Stimulated activated CD8-positive, alpha-beta memory T cell treated with anti-CD3 and anti-CD28 coated beads, Interleukin-15, amount 100 ng/mL, for 48 hours (primary cell): Measurements from ENCODE around the gene ZNG1A.
A peak's percentile ranks its signal among the peaks of the same experiment; 100 is the strongest.
"Not testable (repeated sequence)": the region's sequence is repeated elsewhere in the genome, so short reads cannot be mapped to it uniquely, and the experiment has no call there.

Experiments
- DNase-seq, 2 donors: peaks; one replicate each; pipeline ENCODE4 v3.0.0-alpha.2; 2020; ENCODE audit warnings: low read depth in 2 of 2

Gene ZNG1A

DNA sequence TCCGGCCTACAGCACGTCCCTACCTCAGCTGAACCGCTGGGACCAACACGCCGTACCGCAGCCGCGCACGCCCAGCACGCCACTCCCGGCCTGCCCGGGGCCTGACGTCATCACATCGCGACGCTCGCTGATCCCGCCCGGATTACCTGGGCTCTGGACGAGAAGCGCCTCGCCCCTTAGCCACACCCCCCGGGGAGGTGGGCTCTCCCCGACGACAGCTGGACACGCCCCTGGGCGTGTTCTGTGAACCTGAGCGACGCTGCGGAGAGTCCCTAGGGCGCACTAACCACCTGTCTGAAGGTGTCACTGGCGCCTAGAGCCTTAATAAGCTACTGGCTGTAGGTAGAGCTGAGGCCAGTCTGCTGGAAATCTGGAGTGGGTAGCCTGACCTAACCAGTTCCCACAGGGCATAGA is at the start of gene ZNG1A:
Gene ZNG1A, minus strand, starts transcription at position 87 of the 414 bp plus-strand sequence. CDS start 87 bp downstream, outside the sequence.
- peak; percentile 64 for DNase-seq

- DNase-seq: no peak
Measured at GRCh38 chr9:227860-228259, 49.0 kb upstream of the ZNG1A start.

DNA sequence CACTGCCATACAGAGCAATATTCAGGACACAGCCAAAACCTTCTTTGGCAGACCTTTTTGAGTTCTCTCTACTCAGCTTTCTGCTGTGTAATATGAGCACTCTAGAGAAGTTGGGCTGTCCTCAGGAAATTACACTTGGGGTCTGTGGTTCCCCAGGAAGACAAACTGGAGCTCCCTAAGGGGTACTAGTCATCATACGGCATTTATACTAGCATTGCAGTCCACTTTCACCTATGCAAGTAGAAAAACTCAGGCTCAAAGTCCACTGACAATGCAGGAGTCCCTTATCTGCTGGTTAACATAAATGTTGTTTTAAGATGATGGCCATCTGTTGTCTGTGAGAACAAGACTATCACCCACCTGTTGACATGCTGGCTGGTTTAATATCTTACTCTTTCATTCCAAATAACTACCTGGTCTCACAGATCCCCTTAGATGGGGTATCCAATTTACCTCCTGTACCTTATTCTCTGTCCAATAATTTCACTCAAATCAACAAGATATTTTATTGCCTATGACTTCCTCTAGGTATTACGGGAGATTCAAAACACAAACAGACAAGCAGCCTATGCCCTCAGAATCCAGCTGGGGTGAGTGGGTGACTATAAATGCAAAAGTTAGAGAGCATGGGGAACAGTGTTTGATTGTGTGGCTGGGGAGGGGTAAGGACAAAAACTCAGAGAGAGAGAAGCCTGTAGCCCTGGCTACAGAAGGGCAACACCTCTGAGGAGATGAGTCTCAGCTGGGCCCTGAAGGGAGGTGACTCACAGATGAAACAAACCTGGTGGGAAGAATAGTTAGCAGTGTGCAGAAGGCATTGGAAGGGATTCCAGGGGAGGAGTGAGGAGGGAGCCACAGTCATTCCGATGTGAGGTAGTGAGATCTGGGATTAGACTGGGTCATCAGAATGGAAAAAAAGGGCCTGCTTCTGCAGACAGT is 46.0 kb upstream of the ZNG1A start:
- DNase-seq: no peak

DNA sequence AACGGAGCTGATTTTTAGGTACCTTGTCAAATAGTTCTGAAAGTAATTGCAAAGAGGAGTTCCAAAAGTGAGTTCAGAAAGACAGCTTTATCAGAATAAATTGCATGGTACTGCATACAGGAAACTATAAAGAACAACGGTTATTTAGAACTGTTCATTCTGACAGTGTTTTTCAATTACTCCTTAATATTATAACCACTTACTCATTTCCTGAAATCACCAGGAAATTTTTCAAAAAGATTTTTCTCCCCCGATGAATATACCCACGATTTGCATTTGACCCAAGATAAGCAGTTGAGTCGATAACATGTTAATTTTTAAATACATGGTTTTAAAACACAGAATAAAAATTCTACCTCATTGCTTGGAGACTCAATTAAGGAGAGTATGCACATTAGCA is 45.2 kb upstream of the ZNG1A start:
- no peak for DNase-seq

DNA sequence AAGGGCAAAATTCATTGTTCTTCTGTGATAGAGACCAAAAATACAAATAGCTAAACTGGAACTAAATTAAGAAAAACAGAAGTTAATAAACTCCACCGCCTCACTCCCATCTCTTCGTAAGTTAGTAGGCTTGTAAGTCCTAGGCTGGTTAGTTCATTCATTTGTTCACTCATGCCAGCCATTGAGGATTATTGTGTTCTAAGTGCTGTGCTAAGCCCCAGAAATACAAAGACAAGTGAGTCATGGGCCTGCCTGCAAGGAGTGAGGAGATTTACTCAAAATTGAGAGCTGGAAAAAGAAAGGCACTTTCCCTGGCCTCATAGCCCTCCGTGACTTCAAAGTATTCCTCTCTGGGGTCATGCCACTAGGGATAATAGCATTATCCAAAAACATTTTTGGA is 44.3 kb upstream of the ZNG1A start:
- no peak for DNase-seq

DNA sequence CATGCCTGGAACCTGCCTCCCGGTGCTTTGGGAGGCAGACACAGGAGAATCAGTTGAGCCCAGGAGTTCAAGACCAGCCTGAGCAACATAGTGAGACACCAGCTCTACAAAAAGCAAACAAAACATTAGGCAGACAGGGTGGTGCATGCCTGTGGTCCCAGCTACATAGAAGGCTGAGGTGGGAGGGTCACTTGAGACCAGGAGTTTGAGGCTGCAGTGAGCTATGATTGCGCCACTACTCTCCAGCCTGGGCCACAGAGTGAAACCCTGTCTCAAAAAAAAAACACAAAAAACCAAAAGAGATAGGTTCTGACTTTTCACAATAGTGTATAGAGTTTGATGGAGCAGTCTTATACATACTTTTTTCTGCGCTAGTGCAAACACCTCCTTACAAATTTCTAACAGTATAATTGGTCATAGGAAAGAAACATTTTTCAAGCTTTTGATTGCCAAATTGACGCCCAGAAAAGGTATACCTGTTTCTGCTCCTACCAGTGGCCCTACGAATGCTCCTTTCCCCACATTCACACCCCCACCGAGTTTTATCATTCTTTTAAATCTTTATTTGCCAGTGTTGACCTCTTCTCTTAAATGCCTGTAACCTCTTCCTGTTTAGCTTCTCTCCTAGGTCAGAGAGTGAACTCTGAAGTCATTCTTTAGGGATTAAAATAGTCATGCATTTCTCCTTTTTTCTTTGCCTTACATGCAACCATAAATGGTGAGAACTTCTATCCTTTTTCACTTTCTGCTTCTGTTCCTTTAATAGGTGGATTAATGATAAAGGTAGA is 43.3 kb upstream of the ZNG1A start:
- DNase-seq: no peak

DNA sequence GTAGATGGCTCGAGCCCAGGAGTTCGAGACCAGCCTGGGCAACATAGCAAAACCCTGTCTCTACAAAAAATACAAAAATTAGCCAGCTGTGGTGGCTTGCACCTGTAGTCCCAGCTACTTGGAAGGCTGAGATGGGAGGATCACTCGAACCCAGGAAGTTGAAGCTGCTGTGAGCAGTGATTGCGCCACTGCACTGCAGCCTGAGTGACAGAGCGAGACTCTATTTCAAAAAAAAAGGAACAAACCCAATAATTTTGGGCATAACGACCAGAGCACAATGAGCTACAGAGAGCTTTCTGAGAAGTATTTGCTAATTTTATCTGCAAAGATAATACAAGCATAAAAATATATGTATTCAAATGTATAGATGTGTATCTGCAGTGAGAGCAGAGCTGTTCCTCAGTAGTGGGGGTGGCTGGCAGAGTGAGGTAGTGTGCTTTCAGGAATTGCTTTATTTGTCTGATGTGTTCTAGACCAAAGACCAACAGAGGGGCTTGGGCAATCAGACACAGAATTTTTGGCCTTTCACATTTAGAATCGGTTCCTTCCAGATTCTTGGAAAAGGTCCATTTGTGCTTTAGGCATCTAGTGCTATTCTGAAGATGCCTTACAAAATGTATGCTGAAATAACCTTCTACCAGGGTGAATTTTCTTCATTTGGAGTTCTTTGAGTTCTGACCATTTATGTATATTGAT is 41.0 kb upstream of the ZNG1A start:
- DNase-seq: no peak

DNA sequence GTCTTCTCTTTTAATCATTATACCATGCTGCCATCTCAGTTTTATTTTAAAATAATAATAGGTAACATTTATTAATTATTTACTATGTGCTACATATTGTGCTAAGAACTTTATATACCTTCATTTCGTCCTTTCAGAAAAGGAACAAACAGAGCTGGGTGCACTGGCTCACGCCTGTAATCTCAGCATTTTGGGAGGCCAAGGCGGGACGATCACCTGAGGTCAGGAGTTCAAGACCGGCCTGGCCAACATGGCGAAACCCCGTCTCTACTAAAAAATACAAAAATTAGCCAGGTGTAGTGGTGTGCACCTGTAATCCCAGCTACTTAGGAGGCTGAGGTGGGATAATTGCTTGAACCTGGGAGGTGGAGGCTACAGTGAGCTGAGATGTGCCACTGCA is 40.2 kb upstream of the ZNG1A start:
- DNase-seq: not testable (repeated sequence)

DNA sequence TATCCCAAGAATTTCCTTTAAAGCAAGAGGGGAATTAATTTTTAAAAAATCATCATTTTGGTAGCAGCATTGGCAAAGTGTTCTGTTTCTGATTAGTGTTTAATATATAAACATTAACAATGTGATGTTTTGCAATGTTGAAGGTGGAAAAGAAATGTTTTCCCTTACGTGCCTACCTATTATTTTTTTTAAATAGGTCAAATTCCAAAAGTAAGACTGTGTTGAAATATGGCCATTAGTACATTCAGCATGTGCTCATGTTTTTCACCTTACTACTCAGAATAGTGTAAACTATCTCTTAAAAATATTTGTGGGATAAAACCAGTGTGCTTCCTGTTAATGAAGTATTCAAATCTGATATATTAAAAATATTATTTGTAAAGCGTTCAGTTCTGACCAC is 39.1 kb upstream of the ZNG1A start:
- no peak for DNase-seq

- DNase-seq: no peak
Measured at GRCh38 chr9:216866-217265, 38.0 kb upstream of the ZNG1A start.

- no peak for DNase-seq
Measured at GRCh38 chr9:215631-216155, 36.8 kb upstream of the ZNG1A start.

DNA sequence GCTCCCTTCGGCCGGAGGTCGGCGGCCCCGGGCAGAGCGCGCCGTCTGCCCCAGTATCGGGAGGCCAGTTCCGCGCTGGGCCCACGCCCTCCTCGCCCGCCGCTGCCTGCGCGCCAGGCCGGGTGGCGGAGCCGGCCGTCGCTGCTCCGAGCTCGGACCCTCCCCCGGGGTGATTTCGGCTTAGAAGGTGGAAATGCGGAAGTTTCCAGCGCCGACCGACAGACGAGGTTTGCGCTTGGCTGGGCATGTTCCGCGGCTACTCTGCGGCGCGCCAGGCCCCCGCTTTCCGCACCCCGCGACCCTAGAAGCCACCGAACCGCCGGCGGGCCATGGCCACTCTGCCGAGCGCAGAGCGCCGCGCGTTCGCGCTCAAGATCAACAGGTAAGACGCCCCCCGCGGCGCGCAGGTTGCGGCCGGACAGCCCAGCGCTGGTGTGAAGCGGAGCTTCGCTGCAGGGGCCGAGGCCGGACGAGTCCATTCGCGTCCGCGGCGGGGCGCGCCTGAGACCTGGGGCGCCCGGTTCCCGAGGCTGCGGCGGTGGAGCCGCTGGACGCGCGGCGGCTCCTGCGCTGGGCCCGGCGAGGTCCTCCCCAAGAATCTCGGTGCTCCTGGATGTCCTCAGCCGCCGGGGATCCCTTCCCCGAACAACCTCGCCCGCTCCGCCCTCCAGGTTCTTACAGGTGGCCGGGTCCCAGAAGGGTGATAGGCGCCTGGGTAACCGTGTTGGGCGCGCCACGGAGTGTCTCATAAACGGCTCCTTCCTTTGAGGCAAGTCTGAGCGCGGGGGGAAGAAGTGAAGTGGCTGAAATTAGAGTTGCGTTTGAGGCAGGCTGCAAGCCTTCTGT is 36.0 kb upstream of the ZNG1A start, which contains the start of gene DOCK8:
Gene DOCK8, plus strand, starts transcription at position 218 of the 846 bp plus-strand sequence. Its CDS starts 112 bp downstream, at position 330.
- peak; percentile 28 to 38 for DNase-seq

DNA sequence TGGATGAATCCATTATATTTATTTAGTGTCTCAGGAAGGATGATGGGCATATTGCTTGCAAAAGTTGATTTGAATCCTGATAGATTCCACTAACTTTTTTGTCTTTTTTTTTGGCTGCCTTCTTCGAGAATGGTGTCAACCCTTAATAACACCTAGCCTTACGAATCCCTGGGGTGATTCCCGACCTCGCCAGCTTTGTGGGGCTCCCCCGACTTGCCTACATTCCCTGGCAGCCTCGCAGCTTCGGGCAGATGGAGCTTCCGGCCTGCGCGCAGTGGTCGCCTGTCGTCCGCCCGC is 35.4 kb upstream of the ZNG1A start:
- DNase-seq: no peak

- not testable (repeated sequence) for DNase-seq
Measured at GRCh38 chr9:213901-214300, 35.0 kb upstream of the ZNG1A start.

- DNase-seq: no peak
Measured at GRCh38 chr9:212297-212696, 33.4 kb upstream of the ZNG1A start.

DNA sequence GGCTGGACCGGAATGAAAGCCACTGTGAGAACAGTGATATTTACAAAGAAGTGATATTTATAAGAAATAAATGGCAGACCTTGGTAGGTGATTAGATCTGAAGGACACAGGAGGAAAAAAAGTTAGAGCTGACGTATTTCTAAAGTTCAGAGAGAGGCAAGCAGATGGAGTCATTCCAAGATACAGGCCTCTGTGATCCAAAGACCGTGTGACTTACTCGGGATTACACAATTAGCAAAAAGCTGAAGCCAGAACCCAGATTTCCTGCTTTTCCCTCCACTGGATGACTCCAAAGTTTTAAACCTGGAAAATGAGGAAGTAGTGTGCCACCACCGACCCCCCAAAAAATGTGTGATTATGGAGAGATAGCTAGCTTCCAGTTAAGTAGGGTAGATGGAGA is 32.7 kb upstream of the ZNG1A start:
- DNase-seq: no peak

DNA sequence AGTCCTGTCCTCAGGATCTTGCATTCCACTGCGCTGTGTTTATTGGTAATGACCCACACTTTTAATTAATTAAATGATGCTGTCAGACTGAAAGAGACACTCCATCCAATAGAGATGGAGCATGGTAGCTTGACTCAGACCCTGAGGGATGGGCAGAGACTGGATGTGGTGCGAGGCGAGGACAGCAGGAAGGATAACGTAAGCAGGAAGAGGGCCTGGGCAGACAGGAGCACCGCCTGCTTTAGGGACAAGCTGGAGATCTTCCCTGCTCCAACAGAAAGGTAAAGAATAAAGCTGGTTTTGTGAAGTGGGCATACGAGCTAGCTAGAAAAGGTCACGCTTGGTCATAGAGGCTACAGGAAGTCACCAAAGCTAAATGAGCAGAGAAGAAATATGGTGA is 32.2 kb upstream of the ZNG1A start:
- no peak for DNase-seq

- DNase-seq: no peak
Measured at GRCh38 chr9:209143-209758, 30.4 kb upstream of the ZNG1A start.

DNA sequence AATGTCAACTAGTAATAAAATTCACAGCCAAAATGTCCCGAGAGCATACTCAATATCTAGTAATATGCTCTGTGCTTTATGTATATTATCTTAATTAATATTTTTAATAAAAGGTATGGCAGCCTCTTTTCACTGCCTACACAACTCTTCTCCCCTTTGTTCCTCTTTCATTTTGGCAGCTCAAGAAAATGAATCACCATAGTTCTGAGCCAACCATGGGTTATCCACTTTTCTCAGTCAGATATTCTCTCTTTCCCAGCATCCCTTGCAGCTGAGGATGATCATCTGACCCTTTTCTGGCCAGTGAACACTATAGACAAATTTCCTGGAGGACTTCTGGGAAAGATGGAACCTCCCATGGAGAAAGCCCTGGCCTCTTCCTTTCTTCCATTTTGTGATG is 27.6 kb upstream of the ZNG1A start:
- no peak for DNase-seq

GRCh38 chr9:199601-200000 is 20.7 kb upstream of the ZNG1A start:
- not testable (repeated sequence) for DNase-seq
